Heart left ventricle (tissue), 16 donors: ENCODE data around the gene SLC38A5. TPM values are rescaled to one million over a fixed set of nuclear protein-coding genes. Genes with fewer than 3 reads are reported as not detected.

Experiments used
- ATAC-seq, 4 donors: fragments of 200-7000 bp; cut with Tn5 transposase; one replicate each; pipeline ENCODE4 v1.9.1; 2020 to 2022; ENCODE audit warnings: moderate library complexity in 4 of 4, mild to moderate bottlenecking in 3 of 4, moderate number of reproducible peaks in 1 of 4
- DNase-seq, 5 donors: peaks; one replicate each; pipeline ENCODE4 v3.0.0-alpha.2; 2020
- H3K27ac ChIP-seq, 12 donors: fragments of 200-600 bp; sonication (generic) in 4 of 12; one replicate each; pipeline versions ENCODE4 v1.5.0 to v1.8.0; 2016 to 2022; ENCODE audit warnings: mild to moderate bottlenecking in 2 of 12
- H3K27me3 ChIP-seq, 9 donors: fragments of 200-600 bp; sonication (generic) in 2 of 9; one replicate each; pipeline versions ENCODE4 v1.5.1 to v1.8.0; 2016 to 2022; ENCODE audit warnings: mild to moderate bottlenecking in 3 of 9
- H3K36me3 ChIP-seq, 9 donors: fragments of 200-600 bp; sonication (generic) in 2 of 9; one replicate each; pipeline versions ENCODE4 v1.5.0 to v1.8.0; 2018 to 2022; ENCODE audit warnings: mild to moderate bottlenecking in 2 of 9
- H3K4me1 ChIP-seq, 12 donors: fragments of 200-600 bp; sonication (generic) in 4 of 12; one replicate each; pipeline versions ENCODE4 v1.5.0 to v1.8.0; 2016 to 2022; ENCODE audit warnings: mild to moderate bottlenecking in 3 of 12
- H3K4me3 ChIP-seq, 12 donors: fragments of 200-600 bp; sonication (generic) in 4 of 12; one replicate each; pipeline versions ENCODE4 v1.5.0 to v1.8.0; 2017 to 2022; ENCODE audit warnings: mild to moderate bottlenecking in 9 of 12, moderate library complexity in 4 of 12
- H3K9me3 ChIP-seq, 12 donors: fragments of 200-600 bp; sonication (generic) in 4 of 12; one replicate each; pipeline versions ENCODE4 v1.5.0 to v1.8.0; 2016 to 2022; ENCODE audit warnings: mild to moderate bottlenecking in 1 of 12
- CTCF ChIP-seq, 12 donors: fragments of 200-600 bp; sonication (generic) in 4 of 12; IDR thresholded peaks; one replicate each; pipeline versions ENCODE4 v1.5.0 to v1.8.0; 2018 to 2022; ENCODE audit warnings: antibody characterized with exemption in 12 of 12, mild to moderate bottlenecking in 5 of 12
- POLR2A ChIP-seq, 2 donors: fragments of 450-650 bp; IDR thresholded peaks; one replicate each; pipeline ENCODE4 v1.6.1; 2017; ENCODE audit warnings: antibody characterized with exemption in 2 of 2, mild to moderate bottlenecking in 2 of 2, moderate library complexity in 2 of 2
- WGBS, 4 donors: extraction: QIAGEN DNeasy Blood & Tissue Kit in 2 of 4; methylation state at CpG; one replicate each; pipeline versions ENCODE4 v1.1.5 to v1.1.7; 2013 to 2018; 5-methylcytosine and 5-hydroxymethylcytosine counted together
- intact Hi-C, 10 donors: fragments of 100-400 bp; cut with DNase I; formaldehyde crosslinking; loops; one replicate each; pipeline versions ENCODE4 v1.11.1 to v1.14.2; 2022
- polyA plus RNA-seq, 2 donors: library from polyadenylated mRNA; stranded (reverse); fragments of 200-250 nt; gene quantifications; one replicate each; pipeline ENCODE4 v1.2.3, GENCODE V29; 2013
- total RNA-seq, 9 donors: library from RNA; depleted of rRNA in 2 of 9; stranded (reverse); fragments of >200 nt in 2 of 9; fragmentation: NEBNext Ultra II Directional in 3 of 9; extraction: Animal tissue kit (Norgen Biotek cat#: 25700) in 3 of 9; gene quantifications; one replicate each; pipeline versions ENCODE4 v1.1.0 to v1.2.4, GENCODE V29; 2016 to 2023
- donor health status: ischemic (EF 13 %, LVEDD 7.1; RV severe dilation, severe dysfunction).
- donor health status: healthy with polysubstance abuse.
- donor health status: DM: no; HTN: yes; CAD: no.
- donor health status: DM: no; HTN: no; CAD: no.
- donor health status: ischemic (EF 25% LVEDD 6.9; RV normal size, moderate dysfunction).
- donor health status: ischemic (EF 25% LVEDD 5.7; RV mildly dilated, moderate dysfunction).
- donor health status: healthy.
- donor health status: DM: yes; HTN: yes; CAD: no.
- donor health status: ischemic (EF 35%, LVEDD 5.7; RV mildly dilated, moderate dysfunction).
- donor health status: nonischemic (EF 11% LVEDD 7.7; RV severe dilation, severe dysfunction).
- donor health status: DM: yes; HTN: yes; CAD: no.
- donor health status: PGD.
- donor health status: ischemic (EF 29% LVEDD 5.4; RV normal size, mild dysfunction).
- donor health status: nonischemic (EF 23%, LVEDD 6.1; RV moderate dilation, normal function).

The SLC38A5 gene
- total and polyA plus RNA-seq, 11 donors: 0.52 to 22.3 (median 1.8) TPM

GRCh38 chrX:48512371-48512935 is 42.4 kb upstream of the SLC38A5 start:
- no peak overlapping the region for H3K4me3 ChIP-seq
- H3K27ac ChIP-seq: peak overlapping the region in 1 of 12 donors; percentile 24
- intact Hi-C loops: loop anchor here in 1 of 10 donors (5.0 kb wide), 1 partner anchor 430 kb away; no protein-coding TSS in a partner anchor
- ATAC-seq (no peak), DNase-seq (no peak)
- no peaks in the 10 kb centered on the region for H3K27me3 ChIP-seq
- 85 to 97% (median 95%) methylated on average over 12 to 20 of the region's 20 CpGs for WGBS, 4 donors
- TF ChIP-seq CTCF (IDR thresholded peaks at IDR 0.05) (no peak), POLR2A (IDR thresholded peaks at IDR 0.05) (no peak)
- H3K9me3 ChIP-seq: no peaks in the 10 kb centered on the region
- peaks cover 0 to 4% (median 0%) of the 10 kb centered on the region in 9 donors for H3K36me3 ChIP-seq
- peaks cover 0 to 10% (median 3%) of the 10 kb centered on the region in 12 donors for H3K4me1 ChIP-seq

- intact Hi-C loops: loop anchor here in 1 of 10 donors (5.0 kb wide), 1 partner anchor 429 kb away; no protein-coding TSS in a partner anchor
- TF ChIP-seq POLR2A (IDR thresholded peaks at IDR 0.05) (no peak), CTCF (IDR thresholded peaks at IDR 0.05) (peak in 5 of 12 donors; percentile 9 to 40 (median 25))
Measured at GRCh38 chrX:48511560-48511959, 41.5 kb upstream of the SLC38A5 start.

GRCh38 chrX:48509619-48510018 is 39.6 kb upstream of the SLC38A5 start:
- Histone ChIP-seq H3K27ac (peak overlapping the region in 1 of 12 donors; percentile 79), H3K9me3 (no peaks in the 10 kb centered on the region), H3K4me3 (peak overlapping the region in 11 of 12 donors; percentile 62 to 97 (median 76)), H3K4me1 (peaks cover 0 to 10% (median 3%) of the 10 kb centered on the region in 12 donors), H3K27me3 (no peaks in the 10 kb centered on the region), H3K36me3 (peaks cover 0 to 4% (median 0%) of the 10 kb centered on the region in 9 donors)
- WGBS, 4 donors: 65 to 71% (median 69%) methylated on average over 11 of the region's 11 CpGs
- ATAC-seq (no peak), DNase-seq (no peak)
- intact Hi-C loops: loop anchor here in 3 of 10 donors (5.0 to 10.0 kb wide), 2 partner anchors 425 to 427 kb away; no protein-coding TSS in a partner anchor
- TF ChIP-seq POLR2A (IDR thresholded peaks at IDR 0.05) (no peak), CTCF (IDR thresholded peaks at IDR 0.05) (no peak)

More at GRCh38 chrX:48511560-48511959, 41.5 kb upstream of the SLC38A5 start:
- H3K27ac ChIP-seq: no peak overlapping the region
- H3K4me1 ChIP-seq: peaks cover 0 to 10% (median 3%) of the 10 kb centered on the region in 12 donors
- H3K9me3 ChIP-seq: no peaks in the 10 kb centered on the region
- DNase-seq: no peak
- no peak overlapping the region for H3K4me3 ChIP-seq
- H3K27me3 ChIP-seq: no peaks in the 10 kb centered on the region
- WGBS, 4 donors: 66 to 77% (median 74%) methylated on average over 4 of the region's 4 CpGs
- peaks cover 0 to 4% (median 0%) of the 10 kb centered on the region in 9 donors for H3K36me3 ChIP-seq
- ATAC-seq: no peak

GRCh38 chrX:48509245-48509590 is 39.2 kb upstream of the SLC38A5 start:
- WGBS, 4 donors: 2 to 33% (median 15%) methylated on average over 10 to 16 of the region's 16 CpGs
- H3K27ac ChIP-seq: peak overlapping the region in 10 of 12 donors; percentile 50 to 86 (median 80)
- TF ChIP-seq CTCF (IDR thresholded peaks at IDR 0.05) (no peak), POLR2A (IDR thresholded peaks at IDR 0.05) (no peak)
- intact Hi-C loops: loop anchor here in 2 of 10 donors (5.0 to 10.0 kb wide), 2 partner anchors 424 to 427 kb away; no protein-coding TSS in a partner anchor
- ATAC-seq (peak in 2 of 4 donors; percentile 3 to 7), DNase-seq (no peak)
- peaks cover 0 to 10% (median 3%) of the 10 kb centered on the region in 12 donors for H3K4me1 ChIP-seq
- H3K4me3 ChIP-seq: peak overlapping the region; percentile 31 to 97 (median 76)
- peaks cover 0 to 4% (median 0%) of the 10 kb centered on the region in 9 donors for H3K36me3 ChIP-seq
- H3K9me3 ChIP-seq: no peaks in the 10 kb centered on the region
- H3K27me3 ChIP-seq: no peaks in the 10 kb centered on the region
